OCI-LY1 (cell line): ENCODE data around the gene MAPK11.

Experiments used
- CTCF ChIP-seq: fragments of 200-600 bp; sonication (generic), shearing (Covaris generic); IDR thresholded peaks from 2 replicates; pipeline ENCODE4 v1.5.1; 2017; ENCODE audit warnings: mild to moderate bottlenecking, antibody characterized with exemption, low read length, moderate library complexity, mixed read lengths
- EZH2 ChIP-seq: fragments of 200-600 bp; sonication (generic), shearing (Covaris generic); IDR thresholded peaks from 2 replicates; pipeline ENCODE4 v1.8.0; 2017; ENCODE audit warnings: borderline replicate concordance, mixed run types, mild to moderate bottlenecking, antibody characterized with exemption, low read length, moderate library complexity, mixed read lengths

GRCh38 chr22:50257451-50258360 lies 12.5 kb downstream of the MAPK11 start:
- TF ChIP-seq CTCF (no peak), EZH2 (no peak)
